ENCODE data around the gene C1QB.

C1QB gene

GRCh38 chr1:22612671-22613571, 40.1 kb upstream of the C1QB start:
- Histone ChIP-seq H3K4me3 (ENCODE audit: control insufficient read depth in 1 of 7, extremely low read depth in 1 of 7, insufficient read depth in 4 of 7, low read depth in 2 of 7, low read length in 6 of 7) (no peak overlapping the region), H3K9me3 (ENCODE audit: control extremely low read depth in 1 of 5, control insufficient read depth in 4 of 5, insufficient read depth in 2 of 5, low read depth in 1 of 5, low read length in 4 of 5) (no peaks in the 10 kb centered on the region), H3K4me1 (ENCODE audit: control extremely low read depth in 1 of 4, control insufficient read depth in 4 of 4, insufficient read depth in 4 of 4, low read length in 3 of 4) (no peaks in the 10 kb centered on the region), H3K27me3 (replicated peaks in 2 of 5; ENCODE audit: control insufficient read depth in 4 of 5, insufficient read depth in 5 of 5, low read length in 4 of 5) (peaks cover 0 to 67% (median 5%) of the 10 kb centered on the region in 5 experiments), H3K36me3 (ENCODE audit: control insufficient read depth in 4 of 4, insufficient read depth in 4 of 4, low read length in 3 of 4) (no peaks in the 10 kb centered on the region), H3K27ac (ENCODE audit: insufficient read depth in 1 of 2, low read depth in 1 of 2, low read length in 2 of 2, poor library complexity in 1 of 2, severe bottlenecking in 2 of 2) (no peak overlapping the region)
- CTCF ChIA-PET: no interaction called here
- WGBS (ENCODE audit: insufficient coverage): 54% methylated on average over 8 of the region's 12 CpGs
- POLR2A ChIA-PET: no interaction called here
- no peak for DNase-seq

- no peak for DNase-seq
- H3K4me1 ChIP-seq (ENCODE audit: control extremely low read depth in 1 of 4, control insufficient read depth in 4 of 4, insufficient read depth in 4 of 4, low read length in 3 of 4): no peaks in the 10 kb centered on the region
- CTCF ChIA-PET: no interaction called here
- H3K27me3 ChIP-seq (replicated peaks in 2 of 5; ENCODE audit: control insufficient read depth in 4 of 5, insufficient read depth in 5 of 5, low read length in 4 of 5): peaks cover 0 to 67% (median 5%) of the 10 kb centered on the region in 5 experiments
- 71% methylated on average over 2 of the region's 5 CpGs for WGBS (ENCODE audit: insufficient coverage)
- POLR2A ChIA-PET: no interaction called here
- no peak overlapping the region for H3K27ac ChIP-seq (ENCODE audit: insufficient read depth in 1 of 2, low read depth in 1 of 2, low read length in 2 of 2, poor library complexity in 1 of 2, severe bottlenecking in 2 of 2)
- H3K4me3 ChIP-seq (ENCODE audit: control insufficient read depth in 1 of 7, extremely low read depth in 1 of 7, insufficient read depth in 4 of 7, low read depth in 2 of 7, low read length in 6 of 7): no peak overlapping the region
- no peaks in the 10 kb centered on the region for H3K9me3 ChIP-seq (ENCODE audit: control extremely low read depth in 1 of 5, control insufficient read depth in 4 of 5, insufficient read depth in 2 of 5, low read depth in 1 of 5, low read length in 4 of 5)
- H3K36me3 ChIP-seq (ENCODE audit: control insufficient read depth in 4 of 4, insufficient read depth in 4 of 4, low read length in 3 of 4): no peaks in the 10 kb centered on the region
These were observed 39.5 kb upstream of the C1QB start for GRCh38 chr1:22613572-22613918.

- CTCF ChIA-PET: interaction anchor here (0.9 kb wide), 1 partner anchor 9 kb away, joined by 4 read pairs; no protein-coding TSS in a partner anchor
- no peak overlapping the region for H3K27ac ChIP-seq (ENCODE audit: insufficient read depth in 1 of 2, low read depth in 1 of 2, low read length in 2 of 2, poor library complexity in 1 of 2, severe bottlenecking in 2 of 2)
- no peaks in the 10 kb centered on the region for H3K9me3 ChIP-seq (ENCODE audit: control extremely low read depth in 1 of 5, control insufficient read depth in 4 of 5, insufficient read depth in 2 of 5, low read depth in 1 of 5, low read length in 4 of 5)
- H3K4me1 ChIP-seq (ENCODE audit: control extremely low read depth in 1 of 4, control insufficient read depth in 4 of 4, insufficient read depth in 4 of 4, low read length in 3 of 4): no peaks in the 10 kb centered on the region
- no peak for DNase-seq
- 75% methylated on average over 7 of the region's 12 CpGs for WGBS (ENCODE audit: insufficient coverage)
- H3K36me3 ChIP-seq (ENCODE audit: control insufficient read depth in 4 of 4, insufficient read depth in 4 of 4, low read length in 3 of 4): no peaks in the 10 kb centered on the region
- peaks cover 0 to 67% (median 5%) of the 10 kb centered on the region in 5 experiments for H3K27me3 ChIP-seq (replicated peaks in 2 of 5; ENCODE audit: control insufficient read depth in 4 of 5, insufficient read depth in 5 of 5, low read length in 4 of 5)
- H3K4me3 ChIP-seq (ENCODE audit: control insufficient read depth in 1 of 7, extremely low read depth in 1 of 7, insufficient read depth in 4 of 7, low read depth in 2 of 7, low read length in 6 of 7): no peak overlapping the region
- POLR2A ChIA-PET: no interaction called here
These were observed 39.1 kb upstream of the C1QB start for GRCh38 chr1:22613951-22614350.

GRCh38 chr1:22615886-22616285, 37.1 kb upstream of the C1QB start:
- ChIA-PET CTCF (no interaction called here), POLR2A (no interaction called here)
- peaks cover 0 to 69% (median 9%) of the 10 kb centered on the region in 5 experiments for H3K27me3 ChIP-seq (replicated peaks in 2 of 5; ENCODE audit: control insufficient read depth in 4 of 5, insufficient read depth in 5 of 5, low read length in 4 of 5)
- no peak overlapping the region for H3K27ac ChIP-seq (ENCODE audit: insufficient read depth in 1 of 2, low read depth in 1 of 2, low read length in 2 of 2, poor library complexity in 1 of 2, severe bottlenecking in 2 of 2)
- DNase-seq: no peak
- no peaks in the 10 kb centered on the region for H3K9me3 ChIP-seq (ENCODE audit: control extremely low read depth in 1 of 5, control insufficient read depth in 4 of 5, insufficient read depth in 2 of 5, low read depth in 1 of 5, low read length in 4 of 5)
- 80% methylated on average over 2 of the region's 2 CpGs for WGBS (ENCODE audit: insufficient coverage)
- H3K4me3 ChIP-seq (ENCODE audit: control insufficient read depth in 1 of 7, extremely low read depth in 1 of 7, insufficient read depth in 4 of 7, low read depth in 2 of 7, low read length in 6 of 7): no peak overlapping the region
- no peaks in the 10 kb centered on the region for H3K4me1 ChIP-seq (ENCODE audit: control extremely low read depth in 1 of 4, control insufficient read depth in 4 of 4, insufficient read depth in 4 of 4, low read length in 3 of 4)
- H3K36me3 ChIP-seq (ENCODE audit: control insufficient read depth in 4 of 4, insufficient read depth in 4 of 4, low read length in 3 of 4): no peaks in the 10 kb centered on the region

GRCh38 chr1:22616571-22616970, 36.5 kb upstream of the C1QB start:
- no peak for DNase-seq
- CTCF ChIA-PET: no interaction called here
- Histone ChIP-seq H3K27me3 (replicated peaks in 2 of 5; ENCODE audit: control insufficient read depth in 4 of 5, insufficient read depth in 5 of 5, low read length in 4 of 5) (peaks cover 0 to 73% (median 9%) of the 10 kb centered on the region in 5 experiments), H3K36me3 (ENCODE audit: control insufficient read depth in 4 of 4, insufficient read depth in 4 of 4, low read length in 3 of 4) (no peaks in the 10 kb centered on the region), H3K9me3 (ENCODE audit: control extremely low read depth in 1 of 5, control insufficient read depth in 4 of 5, insufficient read depth in 2 of 5, low read depth in 1 of 5, low read length in 4 of 5) (no peaks in the 10 kb centered on the region), H3K4me1 (ENCODE audit: control extremely low read depth in 1 of 4, control insufficient read depth in 4 of 4, insufficient read depth in 4 of 4, low read length in 3 of 4) (no peaks in the 10 kb centered on the region), H3K27ac (ENCODE audit: insufficient read depth in 1 of 2, low read depth in 1 of 2, low read length in 2 of 2, poor library complexity in 1 of 2, severe bottlenecking in 2 of 2) (no peak overlapping the region), H3K4me3 (ENCODE audit: control insufficient read depth in 1 of 7, extremely low read depth in 1 of 7, insufficient read depth in 4 of 7, low read depth in 2 of 7, low read length in 6 of 7) (no peak overlapping the region)
- WGBS (ENCODE audit: insufficient coverage): 68% methylated on average over 10 of the region's 11 CpGs
- POLR2A ChIA-PET: no interaction called here

GRCh38 chr1:22618056-22618455, 35.0 kb upstream of the C1QB start:
- ChIA-PET POLR2A (no interaction called here), CTCF (no interaction called here)
- Histone ChIP-seq H3K36me3 (ENCODE audit: control insufficient read depth in 4 of 4, insufficient read depth in 4 of 4, low read length in 3 of 4) (no peaks in the 10 kb centered on the region), H3K9me3 (ENCODE audit: control extremely low read depth in 1 of 5, control insufficient read depth in 4 of 5, insufficient read depth in 2 of 5, low read depth in 1 of 5, low read length in 4 of 5) (no peaks in the 10 kb centered on the region), H3K4me1 (ENCODE audit: control extremely low read depth in 1 of 4, control insufficient read depth in 4 of 4, insufficient read depth in 4 of 4, low read length in 3 of 4) (no peaks in the 10 kb centered on the region), H3K27ac (ENCODE audit: insufficient read depth in 1 of 2, low read depth in 1 of 2, low read length in 2 of 2, poor library complexity in 1 of 2, severe bottlenecking in 2 of 2) (no peak overlapping the region), H3K4me3 (ENCODE audit: control insufficient read depth in 1 of 7, extremely low read depth in 1 of 7, insufficient read depth in 4 of 7, low read depth in 2 of 7, low read length in 6 of 7) (no peak overlapping the region), H3K27me3 (replicated peaks in 2 of 5; ENCODE audit: control insufficient read depth in 4 of 5, insufficient read depth in 5 of 5, low read length in 4 of 5) (peaks cover 0 to 75% (median 9%) of the 10 kb centered on the region in 5 experiments)
- DNase-seq: no peak
- WGBS (ENCODE audit: insufficient coverage): 51% methylated on average over 15 of the region's 16 CpGs

- peak in 2 of 3 donors; percentile 34 to 46 for DNase-seq
- ChIA-PET CTCF (no interaction called here), POLR2A (no interaction called here)
- H3K4me3 ChIP-seq (ENCODE audit: control insufficient read depth in 1 of 7, extremely low read depth in 1 of 7, insufficient read depth in 4 of 7, low read depth in 2 of 7, low read length in 6 of 7): no peak overlapping the region
- no peak overlapping the region for H3K27ac ChIP-seq (ENCODE audit: insufficient read depth in 1 of 2, low read depth in 1 of 2, low read length in 2 of 2, poor library complexity in 1 of 2, severe bottlenecking in 2 of 2)
- no peaks in the 10 kb centered on the region for H3K9me3 ChIP-seq (ENCODE audit: control extremely low read depth in 1 of 5, control insufficient read depth in 4 of 5, insufficient read depth in 2 of 5, low read depth in 1 of 5, low read length in 4 of 5)
- H3K4me1 ChIP-seq (ENCODE audit: control extremely low read depth in 1 of 4, control insufficient read depth in 4 of 4, insufficient read depth in 4 of 4, low read length in 3 of 4): no peaks in the 10 kb centered on the region
- WGBS (ENCODE audit: insufficient coverage): 64% methylated on average over 4 of the region's 7 CpGs
- H3K36me3 ChIP-seq (ENCODE audit: control insufficient read depth in 4 of 4, insufficient read depth in 4 of 4, low read length in 3 of 4): no peaks in the 10 kb centered on the region
- peaks cover 0 to 76% (median 7%) of the 10 kb centered on the region in 5 experiments for H3K27me3 ChIP-seq (replicated peaks in 2 of 5; ENCODE audit: control insufficient read depth in 4 of 5, insufficient read depth in 5 of 5, low read length in 4 of 5)
These were observed 33.8 kb upstream of the C1QB start for GRCh38 chr1:22619252-22619651.

Measured in common myeloid progenitor, CD34-positive (primary cell).